MG63 (cell line): ENCODE results near the gene RAB4A. TPM values are rescaled to one million over a fixed set of nuclear protein-coding genes. Genes with fewer than 3 reads are reported as not detected.

Source experiments
- total RNA-seq: library from RNA; depleted of rRNA; stranded (reverse); fragments of >200 nt; shearing (Covaris generic); gene quantifications from 2 replicates; pipeline ENCODE4 v1.2.3, GENCODE V29; 2014; ENCODE audit warnings: low replicate concordance; rRNA removed

RAB4A gene
- total RNA-seq, 1 experiment from 2014 or later: 73.9 TPM

Other genes with a start within 250 kb of the RAB4A start
- 6.1 and 10.3 TPM in 2 replicates for gene CCSAP, start 71.9 kb downstream of the RAB4A start, total RNA-seq
- gene ACTA1, start 163.0 kb downstream of the RAB4A start, total RNA-seq: not detected in 2 replicates
- 28.1 and 28.3 TPM in 2 replicates for gene NUP133, start 237.2 kb downstream of the RAB4A start, total RNA-seq